ENCODE results near the gene EBP. TPM values are rescaled to one million over a fixed set of nuclear protein-coding genes. Genes with fewer than 3 reads are reported as not detected.

EBP gene
- total and polyA plus RNA-seq, 2 donors (not counting 3 experiments of a cell fraction or from before 2014, with no cell fraction given) = 102 to 183 TPM

GRCh38 chrX:48540028-48540375 is 18.4 kb downstream of the EBP start:
- intact Hi-C loops (cut with micrococcal nuclease) (loop anchor here (2.0 kb wide), 1 partner anchor 57 kb away; the partner anchor contains the start of gene WDR13), dilution Hi-C loops (cut with MboI; ENCODE audit: extremely low pct_ligation_motif_present, low sequenced_read_pairs) (no loop called here)
- peaks cover 13% of the 10 kb centered on the region for H3K79me2 ChIP-seq (ENCODE audit: control insufficient read depth, insufficient read depth, low read length)
- no TSS peak for BruUV-seq (replicated peaks)
- no peaks in the 10 kb centered on the region for H3K9me1 ChIP-seq (replicated peaks; ENCODE audit: control insufficient read depth, extremely low read depth, insufficient read depth, low read length)
- no peaks in the 10 kb centered on the region for H4K20me1 ChIP-seq (replicated peaks; ENCODE audit: control insufficient read depth, extremely low read depth, insufficient read depth, low read length)
- peak overlapping the region; percentile 77 for H3K9ac ChIP-seq (replicated peaks; ENCODE audit: extremely low read depth, insufficient read depth, low read length)
- FAIRE-seq (no peak), DNase-seq (ENCODE audit: low read depth, low spot score) (peak; percentile 50)
- TF ChIP-seq GATA2 (IDR thresholded peaks at IDR 0.05; ENCODE audit: insufficient read depth, insufficient read length, low read depth, low read length) = no peak
- TF ChIP-seq JUN (IDR thresholded peaks at IDR 0.05; ENCODE audit: borderline replicate concordance, insufficient read depth, insufficient read length, low read depth) = no peak
- TF ChIP-seq POLR2AphosphoS5 (IDR thresholded peaks at IDR 0.05; ENCODE audit: insufficient read depth, low read depth, low read length) = no peak
- TF ChIP-seq MYC (IDR thresholded peaks at IDR 0.05; ENCODE audit: low read depth, low read length) = no peak
- no peak for TF ChIP-seq POLR2A (IDR thresholded peaks at IDR 0.05; ENCODE audit: low read depth, low read length)
- no peak for TF ChIP-seq EZH2 (IDR thresholded peaks at IDR 0.05; ENCODE audit: borderline replicate concordance, low read depth, low read length, severe bottlenecking)
- no peak for TF ChIP-seq MAX (IDR thresholded peaks at IDR 0.05; ENCODE audit: insufficient read depth, insufficient read length)
- TF ChIP-seq CTCF (IDR thresholded peaks at IDR 0.05; ENCODE audit: extremely low read depth in 1 of 2, insufficient read depth in 1 of 2, low read depth in 1 of 2, low read length in 2 of 2) = no peak
- TF ChIP-seq FOS (IDR thresholded peaks at IDR 0.05; ENCODE audit: borderline replicate concordance, insufficient read depth, low read length) = no peak
- peak overlapping the region; percentile 52 to 88 (median 61) for H3K4me3 ChIP-seq (replicated peaks in 1 of 3; ENCODE audit: insufficient read depth in 1 of 3, low read depth in 1 of 3, low read length in 3 of 3)
- ChIA-PET CTCF (interaction anchor here (0.8 to 1.6 kb wide), 8 partner anchors 8 to 92 kb away, joined by 3 to 11 read pairs (median 5); partner anchors contain the start of gene EBP), POLR2A (interaction anchor here (0.7 to 1.7 kb wide), 3 partner anchors 18 to 53 kb away, joined by 3 to 7 read pairs (median 4); partner anchors contain the start of gene RBM3)
- peak overlapping the region; percentile 68 for H2AFZ ChIP-seq (ENCODE audit: low read depth, low read length)
- H3K36me3 ChIP-seq (ENCODE audit: control insufficient read depth in 2 of 2, extremely low read depth in 1 of 2, insufficient read depth in 2 of 2, low read length in 2 of 2) = peaks cover 3% of the 10 kb centered on the region in 2 experiments
- H3K4me1 ChIP-seq (ENCODE audit: control insufficient read depth, extremely low read depth, insufficient read depth, low read length) = peaks cover 7% of the 10 kb centered on the region
- H3K4me2 ChIP-seq (ENCODE audit: insufficient read depth, low read length) = peak overlapping the region; percentile 43
- H3K27ac ChIP-seq (ENCODE audit: insufficient read depth, low read depth, low read length) = peak overlapping the region; percentile 71
- H3K27me3 ChIP-seq (ENCODE audit: control insufficient read depth in 2 of 2, insufficient read depth in 2 of 2, low read length in 2 of 2) = no peaks in the 10 kb centered on the region
- H3K9me3 ChIP-seq (replicated peaks; ENCODE audit: control insufficient read depth, insufficient read depth, low read length) = no peaks in the 10 kb centered on the region
